PC-9 (cell line): Measurements from ENCODE around the gene CCNF. TPM values are rescaled to one million over a fixed set of nuclear protein-coding genes. Genes with fewer than 3 reads are reported as not detected.

Source experiments
- BruUV-seq: library from RNA; stranded (reverse); fragments of 400-500 nt; replicated peaks from 2 replicates; lab custom pipeline; 2021; lab: Mats Ljungman, UMichigan
- CTCF ChIA-PET: fragments of 300-600 bp; sonication (Branson Sonifier 250); formaldehyde crosslinking; loops from one replicate; lab custom pipeline; 2022; ENCODE audit warnings: antibody characterized with exemption; lab: Charles Lee
- POLR2A ChIA-PET: fragments of 300-600 bp; sonication (Branson Sonifier 250); formaldehyde crosslinking; loops from one replicate; lab custom pipeline; 2022; ENCODE audit warnings: antibody characterized with exemption; ENCODE audit not compliant: unreplicated experiment; lab: Charles Lee
- DNase-seq, 2 experiments: peaks; one replicate each; pipeline versions ENCODE4 v3.0.0 to v3.0.0-alpha.2; 2015 to 2022; ENCODE audit warnings: mixed read lengths in 1 of 2
- H2AFZ ChIP-seq: fragments of 200-600 bp; sonication (generic); 2 replicates; pipeline ENCODE4 v1.8.1; 2017; ENCODE audit warnings: antibody characterized with exemption
- H3F3A ChIP-seq: fragments of 200-600 bp; sonication (generic); 2 replicates; pipeline ENCODE4 v1.8.1; 2017; ENCODE audit warnings: antibody characterized with exemption, mild to moderate bottlenecking, low read depth; ENCODE audit not compliant: insufficient read depth
- H3K27ac ChIP-seq: fragments of 200-600 bp; sonication (generic); 2 replicates; pipeline ENCODE4 v1.6.1; 2016; ENCODE audit warnings: mixed run types
- H3K27me3 ChIP-seq: fragments of 200-600 bp; sonication (generic); 2 replicates; pipeline ENCODE4 v1.6.1; 2016; ENCODE audit warnings: low read depth, mixed run types; ENCODE audit not compliant: insufficient read depth
- H3K36me3 ChIP-seq: fragments of 200-600 bp; sonication (generic); 2 replicates; pipeline ENCODE4 v1.6.1; 2016; ENCODE audit warnings: low read depth, mixed run types
- H3K4me1 ChIP-seq: fragments of 200-600 bp; sonication (generic); replicated peaks from 2 replicates; pipeline ENCODE4 v1.6.1; 2016; ENCODE audit warnings: mixed run types; ENCODE audit not compliant: insufficient read depth
- H3K4me2 ChIP-seq: fragments of 200-600 bp; sonication (generic); 2 replicates; pipeline ENCODE4 v1.6.1; 2017; ENCODE audit warnings: mixed run types
- H3K4me3 ChIP-seq: fragments of 200-600 bp; sonication (generic); 2 replicates; pipeline ENCODE4 v1.6.1; 2016; ENCODE audit warnings: mixed run types
- H3K79me2 ChIP-seq: fragments of 200-600 bp; sonication (generic); 2 replicates; pipeline ENCODE4 v1.6.1; 2017; ENCODE audit warnings: low read depth, mixed run types
- H3K9me2 ChIP-seq: fragments of 200-600 bp; sonication (generic); 2 replicates; pipeline ENCODE4 v1.8.1; 2017; ENCODE audit warnings: mild to moderate bottlenecking; ENCODE audit not compliant: insufficient read depth
- H3K9me3 ChIP-seq: fragments of 200-600 bp; sonication (generic); 2 replicates; pipeline ENCODE4 v1.8.1; 2016; ENCODE audit warnings: low read depth; ENCODE audit not compliant: insufficient read depth
- H4K20me1 ChIP-seq: fragments of 200-600 bp; sonication (generic); 2 replicates; pipeline ENCODE4 v1.8.1; 2017; ENCODE audit not compliant: insufficient read depth
- EZH2 ChIP-seq: fragments of 200-600 bp; sonication (generic); IDR thresholded peaks from 2 replicates; pipeline ENCODE4 v1.8.0; 2017; ENCODE audit warnings: antibody characterized with exemption, low read depth
- intact Hi-C: fragments of 100-400 bp; cut with micrococcal nuclease; formaldehyde crosslinking; loops from one replicate; pipeline ENCODE4 v1.10.0; 2022; ENCODE audit not compliant: unreplicated experiment
- total RNA-seq: library from RNA; stranded (reverse); gene quantifications from 2 replicates; pipeline ENCODE4 v1.2.3, GENCODE V29; 2021
- TF ChIP-seq, protein P1 (sequence below): fragments of 200-600 bp; sonication (generic); conservative IDR thresholded peaks from 2 replicates; pipeline ENCODE4 v1.6.1; 2017; ENCODE audit warnings: mixed run types, antibody characterized with exemption, mild to moderate bottlenecking, moderate library complexity

Gene CCNF
- total RNA-seq, 1 experiment from 2014 or later = 69.0 TPM

DNA sequence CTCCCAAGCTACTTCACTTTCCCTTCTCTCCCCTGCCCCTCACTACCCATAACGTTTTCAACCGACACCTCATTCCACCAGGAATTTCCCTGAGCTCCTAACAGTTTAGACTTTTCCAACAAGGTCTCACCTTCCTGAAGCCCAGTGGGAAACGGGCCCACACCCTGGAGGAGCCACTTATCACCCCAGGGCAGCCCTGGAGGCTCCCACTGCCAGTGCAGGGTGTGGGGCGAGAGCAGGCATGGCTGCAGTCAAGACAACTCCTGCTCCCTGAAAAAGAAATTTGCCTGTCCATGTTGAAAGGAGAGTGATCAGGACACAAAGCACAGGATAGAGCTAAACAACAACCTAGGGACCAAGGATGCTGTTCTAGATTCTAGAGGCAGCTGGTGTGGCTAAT lies 1.7 kb upstream of the CCNF start:
- Histone ChIP-seq H2AFZ (no peak overlapping the region), H3K9me2 (no peaks in the 10 kb centered on the region), H3K9me3 (no peaks in the 10 kb centered on the region), H3K27me3 (no peaks in the 10 kb centered on the region), H3K36me3 (no peaks in the 10 kb centered on the region; the same call in 1 of the 2 replicates), H3K4me1 (peaks cover 40% of the 10 kb centered on the region), H3K4me2 (peak overlapping the region; percentile 82), H3K4me3 (no peak overlapping the region), H3K27ac (no peak overlapping the region), H3K79me2 (peaks cover 31% of the 10 kb centered on the region), H3F3A (peaks cover 20% of the 10 kb centered on the region; the same call in 1 of the 2 replicates), H4K20me1 (no peaks in the 10 kb centered on the region; the same call in 1 of the 2 replicates)
- ChIA-PET CTCF (no interaction called here), POLR2A (interaction anchor here (0.7 kb wide), 1 partner anchor 92 kb away, joined by 4 read pairs; no protein-coding TSS in a partner anchor)
- no peak for DNase-seq
- intact Hi-C loops = loop anchor here (5.0 kb wide), 1 partner anchor 75 kb away; no protein-coding TSS in a partner anchor
- no TSS peak for BruUV-seq
- no peak for TF ChIP-seq EZH2
- TF ChIP-seq, protein P1, sequence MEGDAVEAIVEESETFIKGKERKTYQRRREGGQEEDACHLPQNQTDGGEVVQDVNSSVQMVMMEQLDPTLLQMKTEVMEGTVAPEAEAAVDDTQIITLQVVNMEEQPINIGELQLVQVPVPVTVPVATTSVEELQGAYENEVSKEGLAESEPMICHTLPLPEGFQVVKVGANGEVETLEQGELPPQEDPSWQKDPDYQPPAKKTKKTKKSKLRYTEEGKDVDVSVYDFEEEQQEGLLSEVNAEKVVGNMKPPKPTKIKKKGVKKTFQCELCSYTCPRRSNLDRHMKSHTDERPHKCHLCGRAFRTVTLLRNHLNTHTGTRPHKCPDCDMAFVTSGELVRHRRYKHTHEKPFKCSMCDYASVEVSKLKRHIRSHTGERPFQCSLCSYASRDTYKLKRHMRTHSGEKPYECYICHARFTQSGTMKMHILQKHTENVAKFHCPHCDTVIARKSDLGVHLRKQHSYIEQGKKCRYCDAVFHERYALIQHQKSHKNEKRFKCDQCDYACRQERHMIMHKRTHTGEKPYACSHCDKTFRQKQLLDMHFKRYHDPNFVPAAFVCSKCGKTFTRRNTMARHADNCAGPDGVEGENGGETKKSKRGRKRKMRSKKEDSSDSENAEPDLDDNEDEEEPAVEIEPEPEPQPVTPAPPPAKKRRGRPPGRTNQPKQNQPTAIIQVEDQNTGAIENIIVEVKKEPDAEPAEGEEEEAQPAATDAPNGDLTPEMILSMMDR = no peak

DNA sequence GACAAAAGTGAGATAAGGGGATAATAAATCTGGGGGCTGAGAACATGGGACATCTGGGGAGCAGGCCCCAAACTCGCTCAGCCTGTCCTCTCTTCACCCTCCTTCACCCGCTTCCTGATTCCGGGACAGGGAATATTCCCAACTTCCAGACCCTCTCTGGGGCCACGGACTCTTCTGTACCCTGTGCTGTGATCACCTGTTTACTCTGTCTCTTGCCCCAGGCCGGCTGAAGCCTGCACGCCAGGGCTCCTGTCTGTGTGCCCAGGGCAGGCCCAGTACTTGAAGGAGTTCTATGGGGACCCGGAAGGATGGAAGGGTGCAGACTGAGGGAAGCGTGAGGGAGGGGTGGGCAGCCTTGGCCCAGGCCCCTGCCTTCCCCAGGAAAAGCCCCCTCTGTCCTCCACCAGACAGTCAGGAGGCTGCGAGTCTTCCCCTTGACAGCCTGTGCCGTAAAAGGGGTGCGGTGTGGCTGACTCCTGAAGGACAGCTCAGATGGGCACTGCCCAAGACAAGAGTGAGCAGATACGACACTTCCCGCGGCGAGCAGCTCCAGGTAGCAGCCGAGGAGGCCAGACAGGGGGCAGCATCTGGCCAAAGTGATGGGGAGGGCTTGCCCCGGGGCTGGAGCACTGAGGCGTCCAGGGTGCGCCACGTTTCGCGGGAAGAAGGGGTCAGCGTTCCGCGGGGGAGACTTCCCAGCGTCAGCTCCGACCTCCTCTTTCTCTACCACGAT lies 1.0 kb upstream of the CCNF start:
- peaks cover 38% of the 10 kb centered on the region for H3K79me2 ChIP-seq
- peak overlapping the region; percentile 90 for H2AFZ ChIP-seq
- no peaks in the 10 kb centered on the region for H3K9me2 ChIP-seq
- H3K36me3 ChIP-seq = no peaks in the 10 kb centered on the region; the same call in 1 of the 2 replicates
- H3F3A ChIP-seq = peaks cover 20% of the 10 kb centered on the region; the same call in 1 of the 2 replicates
- TF ChIP-seq, protein P1 = peak; percentile 49; the same call in 1 of the 2 replicates
- no peak for TF ChIP-seq EZH2
- H3K9me3 ChIP-seq = no peaks in the 10 kb centered on the region
- H3K27ac ChIP-seq = no peak overlapping the region
- TSS peak; percentile 80 for BruUV-seq
- H3K4me3 ChIP-seq = peak overlapping the region; percentile 99
- H4K20me1 ChIP-seq = no peaks in the 10 kb centered on the region; the same call in 1 of the 2 replicates
- intact Hi-C loops = loop anchor here (2.0 to 5.0 kb wide), 3 partner anchors 74 to 159 kb away; partner anchors contain the start of genes ABCA3 and RNPS1
- CTCF ChIA-PET = interaction anchor here (0.7 kb wide), 1 partner anchor 81 kb away, joined by 5 read pairs; no protein-coding TSS in a partner anchor
- POLR2A ChIA-PET = interaction anchor here (0.6 kb wide), 1 partner anchor 177 kb away, joined by 3 read pairs; the partner anchor contains the start of gene ECI1
- H3K27me3 ChIP-seq = no peaks in the 10 kb centered on the region
- peak in 1 of 2 experiments; percentile 63 for DNase-seq
- peaks cover 40% of the 10 kb centered on the region for H3K4me1 ChIP-seq
- H3K4me2 ChIP-seq = peak overlapping the region; percentile 82

- Histone ChIP-seq H4K20me1 (no peaks in the 10 kb centered on the region; the same call in 1 of the 2 replicates), H3K79me2 (peaks cover 40% of the 10 kb centered on the region), H2AFZ (peak overlapping the region; percentile 90), H3K36me3 (no peaks in the 10 kb centered on the region; the same call in 1 of the 2 replicates), H3K9me3 (no peaks in the 10 kb centered on the region), H3K9me2 (no peaks in the 10 kb centered on the region), H3K4me3 (peak overlapping the region; percentile 99), H3K4me1 (peaks cover 40% of the 10 kb centered on the region), H3K4me2 (peak overlapping the region; percentile 82), H3K27ac (no peak overlapping the region), H3K27me3 (no peaks in the 10 kb centered on the region), H3F3A (peaks cover 20% of the 10 kb centered on the region; the same call in 1 of the 2 replicates)
- intact Hi-C loops = loop anchor here (2.0 to 5.0 kb wide), 3 partner anchors 74 to 160 kb away; partner anchors contain the start of genes ABCA3 and RNPS1
- BruUV-seq = no TSS peak
- no peak for DNase-seq
- ChIA-PET POLR2A (no interaction called here), CTCF (interaction anchor here (0.7 kb wide), 1 partner anchor 80 kb away, joined by 5 read pairs; no protein-coding TSS in a partner anchor)
- TF ChIP-seq, protein P1 = peak; percentile 27; the same call in 1 of the 2 replicates
- TF ChIP-seq EZH2 = no peak
These were observed 538 bp upstream of the CCNF start for GRCh38 chr16:2428784-2429033.
